Peyer's patch (tissue), 4 donors: Measurements from ENCODE around the gene SGTA.
"Not testable (repeated sequence)": the region's sequence is repeated elsewhere in the genome, so short reads cannot be mapped to it uniquely, and the experiment has no call there.

Experiments used
- POLR2A ChIP-seq, 2 donors: fragments of 450-650 bp; IDR thresholded peaks; one replicate each; pipeline ENCODE4 v1.5.1; 2017; ENCODE audit warnings: antibody characterized with exemption in 2 of 2, mild to moderate bottlenecking in 2 of 2, moderate library complexity in 2 of 2
- TF ChIP-seq, protein P1 (sequence below), 6 experiments: fragments of 450-650 bp in 4 of 6; fragments of 200-600 bp in 2 of 6; sonication (generic) in 1 of 6; IDR thresholded peaks; one replicate each; pipeline ENCODE4 v1.5.1; 2017 to 2019; ENCODE audit warnings: antibody characterized with exemption in 6 of 6, mild to moderate bottlenecking in 3 of 6, moderate library complexity in 1 of 6

DNA sequence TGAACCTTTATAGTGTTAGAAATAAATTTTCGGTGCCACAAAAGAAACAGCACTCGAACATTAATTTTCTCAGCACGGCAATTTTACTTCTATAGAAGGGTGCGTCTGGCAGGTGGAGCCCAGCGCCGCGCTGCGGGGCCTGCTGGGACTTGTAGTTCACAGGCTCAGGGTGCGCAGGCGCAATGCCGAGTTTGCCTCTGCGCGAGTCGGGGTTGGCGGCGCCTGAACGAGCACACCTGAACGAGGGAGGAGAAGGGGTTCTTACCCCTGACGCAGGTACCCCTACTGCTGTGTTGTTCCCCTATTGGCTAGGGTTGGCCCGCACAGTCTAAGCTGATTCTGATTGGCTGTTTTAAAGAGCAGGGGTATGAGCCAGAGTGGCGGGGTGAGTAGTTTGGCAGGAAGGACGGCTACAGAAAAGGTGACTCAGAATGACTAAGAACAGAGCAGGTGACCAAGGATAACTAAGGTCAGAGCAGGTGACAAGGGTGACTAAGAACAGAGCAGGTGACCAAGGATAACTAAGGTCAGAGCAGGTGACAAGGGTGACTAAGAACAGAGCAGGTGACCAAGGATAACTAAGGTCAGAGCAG lies 34.3 kb upstream of the SGTA start:
- TF ChIP-seq, protein P1, sequence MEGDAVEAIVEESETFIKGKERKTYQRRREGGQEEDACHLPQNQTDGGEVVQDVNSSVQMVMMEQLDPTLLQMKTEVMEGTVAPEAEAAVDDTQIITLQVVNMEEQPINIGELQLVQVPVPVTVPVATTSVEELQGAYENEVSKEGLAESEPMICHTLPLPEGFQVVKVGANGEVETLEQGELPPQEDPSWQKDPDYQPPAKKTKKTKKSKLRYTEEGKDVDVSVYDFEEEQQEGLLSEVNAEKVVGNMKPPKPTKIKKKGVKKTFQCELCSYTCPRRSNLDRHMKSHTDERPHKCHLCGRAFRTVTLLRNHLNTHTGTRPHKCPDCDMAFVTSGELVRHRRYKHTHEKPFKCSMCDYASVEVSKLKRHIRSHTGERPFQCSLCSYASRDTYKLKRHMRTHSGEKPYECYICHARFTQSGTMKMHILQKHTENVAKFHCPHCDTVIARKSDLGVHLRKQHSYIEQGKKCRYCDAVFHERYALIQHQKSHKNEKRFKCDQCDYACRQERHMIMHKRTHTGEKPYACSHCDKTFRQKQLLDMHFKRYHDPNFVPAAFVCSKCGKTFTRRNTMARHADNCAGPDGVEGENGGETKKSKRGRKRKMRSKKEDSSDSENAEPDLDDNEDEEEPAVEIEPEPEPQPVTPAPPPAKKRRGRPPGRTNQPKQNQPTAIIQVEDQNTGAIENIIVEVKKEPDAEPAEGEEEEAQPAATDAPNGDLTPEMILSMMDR (IDR thresholded peaks at IDR 0.05): not testable (repeated sequence)
- not testable (repeated sequence) for TF ChIP-seq POLR2A (IDR thresholded peaks at IDR 0.05)
